GM18498 (cell line): ENCODE results near the gene COPA.

ENCODE experiments used
- ATAC-seq: cut with Tn5 transposase; IDR thresholded peaks from one replicate; pipeline ENCODE4 v1.9.1; 2021; ENCODE audit warnings: mild to moderate bottlenecking, moderate library complexity; ENCODE audit not compliant: unreplicated experiment

The COPA gene

GRCh38 chr1:160277330-160277729 lies 65.7 kb downstream of the COPA start:
- no peak for ATAC-seq

- ATAC-seq, result no peak
Measured at GRCh38 chr1:160271025-160271424, 72.0 kb downstream of the COPA start.

- ATAC-seq, result no peak
Measured at GRCh38 chr1:160267284-160267991, 75.6 kb downstream of the COPA start.

GRCh38 chr1:160264795-160265307 lies 78.2 kb downstream of the COPA start:
- ATAC-seq, result no peak

GRCh38 chr1:160261893-160262794 lies 80.9 kb downstream of the COPA start, which contains the start of gene DCAF8:
DCAF8 (minus strand) TSS chr1:160262549; CDS start chr1:160244008, 18,541 bp downstream.
- ATAC-seq, result peak; percentile 88

GRCh38 chr1:160261556-160261892 lies 81.5 kb downstream of the COPA start:
- ATAC-seq, result peak; percentile 34

- ATAC-seq, result no peak
Measured at GRCh38 chr1:160260406-160261382, 82.4 kb downstream of the COPA start.

GRCh38 chr1:160258177-160258798 lies 84.8 kb downstream of the COPA start:
- ATAC-seq, result no peak

- ATAC-seq, result no peak
Measured at GRCh38 chr1:160257411-160258015, 85.5 kb downstream of the COPA start.

- ATAC-seq, result no peak
Measured at GRCh38 chr1:160256396-160257046, 86.5 kb downstream of the COPA start.

GRCh38 chr1:160255781-160256300 lies 87.2 kb downstream of the COPA start:
- ATAC-seq, result no peak

- ATAC-seq, result no peak
Measured at GRCh38 chr1:160251687-160252526, 91.1 kb downstream of the COPA start.

GRCh38 chr1:160251011-160251410 lies 92.0 kb downstream of the COPA start:
- ATAC-seq, result no peak

- ATAC-seq, result no peak
Measured at GRCh38 chr1:160247053-160247452, 96.0 kb downstream of the COPA start.

GRCh38 chr1:160245434-160245833 lies 97.6 kb downstream of the COPA start:
- ATAC-seq, result no peak

- no peak for ATAC-seq
Measured at GRCh38 chr1:160244209-160244608, 98.8 kb downstream of the COPA start.

GRCh38 chr1:160243767-160244166 lies 99.3 kb downstream of the COPA start:
- no peak for ATAC-seq
